ENCODE measurements around the gene ABCG1. TPM values are rescaled to one million over a fixed set of nuclear protein-coding genes. Genes with fewer than 3 reads are reported as not detected.

ABCG1 gene
- total RNA-seq, 1 donor from 2014 or later, result 10.2 TPM

DNA sequence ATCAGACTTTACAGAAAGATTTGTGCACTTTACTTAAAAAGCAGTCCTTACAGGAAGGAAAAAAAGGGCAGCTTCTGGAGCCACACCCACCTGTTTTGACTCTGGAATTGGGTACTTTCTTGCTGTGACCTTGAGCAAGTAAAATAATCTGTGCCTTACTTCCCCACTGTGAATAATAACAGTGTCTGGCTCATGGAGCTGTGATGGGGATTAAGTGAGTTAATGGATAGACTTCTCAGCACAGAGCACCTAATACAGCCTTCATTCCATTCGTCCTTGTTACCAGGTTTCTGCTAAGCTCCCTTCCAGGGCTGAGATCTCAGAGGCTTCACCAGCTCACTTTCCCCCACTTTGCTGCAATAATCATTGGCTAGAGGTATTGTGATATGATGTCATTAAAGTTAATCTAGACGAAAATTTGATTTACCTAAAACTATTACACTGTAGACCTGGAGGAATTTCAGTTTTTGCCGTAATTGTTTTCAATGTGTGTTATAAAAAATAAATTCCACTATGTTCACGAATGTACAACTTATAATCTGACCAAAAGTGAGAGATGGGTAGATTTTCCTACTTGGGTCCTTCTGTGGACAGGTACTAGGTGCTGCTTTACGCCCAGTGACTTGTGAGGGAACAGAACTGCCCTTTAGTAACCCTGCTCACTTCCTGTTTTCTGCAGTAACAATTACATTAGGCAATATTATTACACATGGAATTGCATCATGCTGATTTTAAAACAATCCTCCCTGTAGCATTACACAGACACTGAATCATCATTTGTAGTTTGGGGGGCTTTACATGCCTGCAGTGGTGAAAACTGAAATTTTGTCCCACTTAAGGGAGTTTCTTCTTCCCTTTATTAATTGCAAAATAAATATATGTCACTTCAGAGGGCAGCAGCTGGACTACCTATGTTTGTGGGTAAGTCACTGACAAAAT is 19.7 kb upstream of the ABCG1 start:
- Mint-ChIP-seq H3K4me1 (ENCODE audit: low read depth) (peaks cover 53% of the 10 kb centered on the region), H3K36me3 (ENCODE audit: low read depth) (peaks cover 6% of the 10 kb centered on the region), H3K27ac (no peak overlapping the region), H3K27me3 (ENCODE audit: insufficient read depth) (peaks cover 5% of the 10 kb centered on the region), H3K4me3 (no peak overlapping the region), H3K9me3 (no peaks in the 10 kb centered on the region)
- intact Hi-C loops (cut with micrococcal nuclease), result no loop called here
- DNase-seq (ENCODE audit: low spot score), result no peak

DNA sequence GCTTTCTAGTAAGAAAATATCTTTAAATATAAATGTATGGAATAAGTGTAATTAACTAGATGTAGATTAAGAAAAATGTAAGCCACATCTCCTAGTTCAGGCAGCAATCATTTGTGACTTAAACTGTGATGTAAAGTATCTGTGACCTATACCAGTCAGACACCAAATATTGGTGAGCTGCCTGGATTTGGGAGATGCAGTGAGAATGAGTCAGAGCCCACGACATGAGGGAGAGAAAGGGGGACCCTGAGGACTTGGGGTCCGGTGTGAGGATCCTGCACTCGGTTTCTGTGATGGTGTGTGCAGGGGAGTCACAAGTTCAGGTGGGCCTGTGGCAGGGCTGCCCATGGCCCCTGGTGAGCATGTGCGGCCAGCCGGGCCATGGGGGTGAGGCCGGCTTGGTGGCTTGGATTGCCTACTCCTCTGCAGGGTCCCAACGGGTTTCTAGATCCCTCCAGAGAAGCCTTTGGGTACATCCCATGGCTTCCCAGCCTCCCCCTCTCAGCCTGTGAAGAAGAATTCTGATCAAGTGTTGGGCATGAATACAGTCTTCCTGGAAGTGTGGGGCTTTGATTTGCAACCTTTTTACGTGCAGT is 19.0 kb upstream of the ABCG1 start:
- Mint-ChIP-seq H3K27me3 (ENCODE audit: insufficient read depth) (peaks cover 5% of the 10 kb centered on the region), H3K4me1 (ENCODE audit: low read depth) (peaks cover 53% of the 10 kb centered on the region), H3K27ac (no peak overlapping the region), H3K9me3 (no peaks in the 10 kb centered on the region), H3K36me3 (ENCODE audit: low read depth) (peaks cover 6% of the 10 kb centered on the region), H3K4me3 (no peak overlapping the region)
- intact Hi-C loops (cut with micrococcal nuclease), result no loop called here
- DNase-seq (ENCODE audit: low spot score), result no peak

DNA sequence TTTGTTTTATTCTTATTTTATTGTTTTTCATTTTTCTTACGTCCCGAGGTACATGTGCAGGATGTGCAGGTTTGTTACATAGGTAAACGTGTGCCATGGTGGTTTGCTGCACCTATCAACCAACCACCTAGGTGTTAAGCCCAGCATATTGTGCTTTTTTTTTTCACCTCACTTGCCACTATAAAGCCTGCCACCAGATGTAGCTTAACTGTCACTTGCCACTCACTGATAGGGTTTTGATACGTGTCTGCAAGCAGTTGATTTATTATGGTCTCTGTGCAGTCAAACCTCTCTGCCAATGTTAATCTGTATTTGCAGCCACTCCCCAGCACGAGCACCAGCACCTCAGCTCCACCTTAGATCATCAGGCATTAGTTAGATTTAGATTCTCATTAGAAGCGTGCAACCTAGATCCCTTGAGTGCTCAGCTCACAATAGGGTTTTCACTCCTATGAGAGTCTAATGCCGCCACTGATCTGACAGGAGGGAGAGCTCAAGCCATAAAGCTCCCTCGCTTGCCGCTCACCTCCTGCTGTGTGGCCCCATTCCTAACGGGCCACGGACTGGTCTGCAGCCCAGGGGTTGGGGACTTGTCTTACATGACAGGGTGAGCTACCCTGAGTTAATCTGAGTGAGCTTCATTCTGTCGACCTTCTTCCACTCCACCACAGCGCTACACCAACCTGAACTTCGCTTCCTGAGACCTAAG is 17.9 kb upstream of the ABCG1 start:
- no peaks in the 10 kb centered on the region for H3K36me3 Mint-ChIP-seq (ENCODE audit: low read depth)
- intact Hi-C loops (cut with micrococcal nuclease), result no loop called here
- DNase-seq (ENCODE audit: low spot score), result no peak
- H3K4me3 Mint-ChIP-seq, result no peak overlapping the region
- H3K27me3 Mint-ChIP-seq (ENCODE audit: insufficient read depth), result peaks cover 5% of the 10 kb centered on the region
- peaks cover 44% of the 10 kb centered on the region for H3K4me1 Mint-ChIP-seq (ENCODE audit: low read depth)
- H3K27ac Mint-ChIP-seq, result no peak overlapping the region
- no peaks in the 10 kb centered on the region for H3K9me3 Mint-ChIP-seq

DNA sequence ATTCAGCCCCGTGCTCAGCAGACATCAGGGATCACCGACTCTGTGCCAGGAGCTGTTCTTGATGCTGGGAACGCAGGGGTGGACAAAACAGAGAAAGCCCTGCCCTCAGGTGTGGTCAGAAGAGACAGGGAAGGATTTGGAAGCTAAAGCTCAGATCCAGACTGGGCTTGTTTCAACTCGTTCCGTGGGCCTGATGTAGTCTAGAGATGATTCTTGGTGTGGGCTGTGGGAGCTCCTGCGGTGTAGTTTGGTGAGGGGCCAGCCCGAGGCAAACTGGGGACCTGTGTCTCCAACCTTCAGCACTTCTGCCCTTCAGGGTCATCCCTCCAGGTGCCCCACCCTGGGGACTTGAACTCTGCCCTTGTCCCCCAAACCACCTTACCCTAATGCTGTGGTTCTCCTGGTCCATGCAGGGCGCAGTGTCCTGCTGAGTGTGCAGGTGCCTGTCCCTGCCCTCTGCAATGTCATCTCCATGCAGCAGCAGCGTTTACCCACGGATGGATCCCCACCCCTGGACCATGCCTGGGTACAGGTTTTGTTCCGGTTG is 17.3 kb upstream of the ABCG1 start:
- Mint-ChIP-seq H3K27ac (no peak overlapping the region), H3K9me3 (no peaks in the 10 kb centered on the region), H3K4me1 (ENCODE audit: low read depth) (peaks cover 44% of the 10 kb centered on the region), H3K4me3 (no peak overlapping the region), H3K27me3 (ENCODE audit: insufficient read depth) (peaks cover 5% of the 10 kb centered on the region), H3K36me3 (ENCODE audit: low read depth) (no peaks in the 10 kb centered on the region)
- intact Hi-C loops (cut with micrococcal nuclease), result no loop called here
- no peak for DNase-seq (ENCODE audit: low spot score)

DNA sequence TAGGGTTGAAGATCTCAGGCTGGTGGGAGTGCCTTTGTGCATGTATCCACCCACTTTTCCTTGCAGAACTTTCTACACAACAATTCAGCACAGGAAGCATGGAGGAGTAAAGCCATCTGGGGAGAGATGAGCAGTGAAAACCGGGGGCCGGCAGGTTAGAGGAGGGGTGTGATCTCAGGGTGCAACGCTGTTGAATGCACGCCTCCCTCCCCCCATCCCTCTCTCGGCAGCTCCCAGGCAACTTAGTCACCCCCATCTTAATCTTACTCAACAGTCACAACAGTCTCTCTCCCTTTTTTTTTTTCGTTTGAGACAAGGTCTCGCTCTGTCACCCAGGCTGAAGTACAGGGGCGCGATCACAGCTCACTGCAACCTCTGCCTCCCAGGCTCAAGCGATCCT is 16.6 kb upstream of the ABCG1 start:
- Mint-ChIP-seq H3K27ac (no peak overlapping the region), H3K27me3 (ENCODE audit: insufficient read depth) (peaks cover 10% of the 10 kb centered on the region), H3K9me3 (no peaks in the 10 kb centered on the region), H3K4me1 (ENCODE audit: low read depth) (peaks cover 44% of the 10 kb centered on the region), H3K36me3 (ENCODE audit: low read depth) (no peaks in the 10 kb centered on the region), H3K4me3 (no peak overlapping the region)
- intact Hi-C loops (cut with micrococcal nuclease), result no loop called here
- no peak for DNase-seq (ENCODE audit: low spot score)

DNA sequence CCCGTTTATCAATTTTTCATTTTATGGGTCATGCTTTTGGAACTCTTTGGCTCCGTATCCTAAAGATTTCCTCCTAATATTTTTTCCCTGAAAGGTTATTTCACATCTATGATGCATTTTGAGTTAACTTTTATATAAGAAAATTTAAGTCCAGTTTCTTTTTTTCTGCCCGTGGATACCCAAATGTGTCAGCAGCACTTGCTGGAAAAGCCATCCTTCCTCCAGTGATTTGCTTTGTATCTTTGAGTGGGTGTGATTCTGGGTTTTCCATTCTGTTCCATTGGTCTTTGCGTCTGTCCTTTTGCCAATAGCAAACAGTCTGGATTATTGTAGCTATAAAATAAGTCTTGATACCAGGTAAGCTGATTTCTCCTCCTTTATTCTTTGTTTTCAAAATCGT is 15.6 kb upstream of the ABCG1 start:
- H3K36me3 Mint-ChIP-seq (ENCODE audit: low read depth), result no peaks in the 10 kb centered on the region
- H3K4me1 Mint-ChIP-seq (ENCODE audit: low read depth), result peaks cover 40% of the 10 kb centered on the region
- no peak for DNase-seq (ENCODE audit: low spot score)
- H3K27me3 Mint-ChIP-seq (ENCODE audit: insufficient read depth), result peaks cover 13% of the 10 kb centered on the region
- H3K27ac Mint-ChIP-seq, result no peak overlapping the region
- intact Hi-C loops (cut with micrococcal nuclease), result no loop called here
- H3K9me3 Mint-ChIP-seq, result no peaks in the 10 kb centered on the region
- no peak overlapping the region for H3K4me3 Mint-ChIP-seq

DNA sequence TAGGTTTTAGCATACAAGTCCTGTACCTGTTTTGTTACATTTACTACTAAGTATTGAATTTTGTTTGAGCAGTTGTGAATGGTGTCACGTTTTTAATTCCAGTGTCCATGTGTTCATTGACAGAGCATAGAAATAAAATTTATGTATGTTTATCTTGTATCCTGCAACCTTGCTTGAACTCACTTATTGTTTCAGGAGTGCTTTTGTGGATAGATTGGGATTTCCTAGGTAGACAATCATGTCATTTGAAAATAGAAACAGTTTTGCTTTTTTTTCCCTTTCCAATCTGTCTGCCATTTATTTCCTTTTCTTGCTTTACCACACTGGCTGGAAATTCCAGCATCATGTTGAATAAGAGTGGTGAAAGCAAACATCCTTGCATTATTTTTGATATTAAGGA is 15.0 kb upstream of the ABCG1 start:
- Mint-ChIP-seq H3K27ac (no peak overlapping the region), H3K9me3 (no peaks in the 10 kb centered on the region), H3K4me1 (ENCODE audit: low read depth) (peaks cover 33% of the 10 kb centered on the region), H3K36me3 (ENCODE audit: low read depth) (no peaks in the 10 kb centered on the region), H3K27me3 (ENCODE audit: insufficient read depth) (peaks cover 14% of the 10 kb centered on the region), H3K4me3 (no peak overlapping the region)
- no peak for DNase-seq (ENCODE audit: low spot score)
- intact Hi-C loops (cut with micrococcal nuclease), result no loop called here

DNA sequence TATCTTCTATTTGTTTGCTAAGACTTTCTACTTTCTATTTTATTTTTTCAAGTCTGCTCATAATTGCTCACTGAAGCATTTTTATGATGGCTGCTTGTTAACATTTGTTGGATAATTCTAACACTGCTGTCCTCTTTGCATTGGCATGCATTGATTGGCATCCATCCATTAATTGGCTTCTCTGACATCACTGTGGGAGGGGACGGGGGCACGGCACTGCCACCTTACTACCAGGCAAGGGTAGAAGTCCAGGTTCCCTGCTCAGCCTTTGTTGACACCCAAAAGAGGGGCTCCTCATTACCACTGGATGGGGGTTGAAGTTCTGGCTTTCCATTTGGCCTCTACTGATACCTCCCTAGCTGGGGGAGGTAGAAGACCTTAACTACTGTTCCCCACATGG is 11.5 kb upstream of the ABCG1 start:
- no peaks in the 10 kb centered on the region for H3K9me3 Mint-ChIP-seq

DNA sequence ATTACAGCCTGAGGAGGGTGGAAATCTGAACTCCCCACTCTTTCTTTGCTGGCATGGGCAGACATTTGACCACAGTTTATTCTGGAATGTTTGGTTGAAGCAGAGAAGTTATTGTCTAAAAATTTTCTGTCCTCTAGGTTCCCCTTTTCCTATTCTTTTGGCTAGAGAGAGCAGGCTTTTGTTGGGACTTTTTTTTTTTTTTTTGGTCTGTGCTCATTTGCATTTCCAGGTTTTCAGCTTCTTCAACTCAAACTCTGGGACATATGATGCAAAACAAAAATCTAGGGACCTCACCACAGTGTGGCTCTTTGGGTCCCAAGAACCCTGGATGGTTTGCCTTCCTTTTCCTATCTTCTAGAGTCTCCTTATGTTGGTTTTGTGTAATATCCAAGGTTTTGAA is 10.9 kb upstream of the ABCG1 start:
- Mint-ChIP-seq H3K4me1 (ENCODE audit: low read depth) (peaks cover 9% of the 10 kb centered on the region), H3K9me3 (no peaks in the 10 kb centered on the region), H3K4me3 (no peak overlapping the region), H3K27me3 (ENCODE audit: insufficient read depth) (peaks cover 24% of the 10 kb centered on the region), H3K27ac (no peak overlapping the region), H3K36me3 (ENCODE audit: low read depth) (no peaks in the 10 kb centered on the region)
- intact Hi-C loops (cut with micrococcal nuclease), result no loop called here
- DNase-seq (ENCODE audit: low spot score), result no peak

More for the DNA sequence above, 11.5 kb upstream of the ABCG1 start:
- H3K4me1 Mint-ChIP-seq (ENCODE audit: low read depth), result peaks cover 9% of the 10 kb centered on the region
- H3K4me3 Mint-ChIP-seq, result no peak overlapping the region
- H3K36me3 Mint-ChIP-seq (ENCODE audit: low read depth), result no peaks in the 10 kb centered on the region
- intact Hi-C loops (cut with micrococcal nuclease), result no loop called here
- no peak for DNase-seq (ENCODE audit: low spot score)
- H3K27ac Mint-ChIP-seq, result no peak overlapping the region
- peaks cover 24% of the 10 kb centered on the region for H3K27me3 Mint-ChIP-seq (ENCODE audit: insufficient read depth)

DNA sequence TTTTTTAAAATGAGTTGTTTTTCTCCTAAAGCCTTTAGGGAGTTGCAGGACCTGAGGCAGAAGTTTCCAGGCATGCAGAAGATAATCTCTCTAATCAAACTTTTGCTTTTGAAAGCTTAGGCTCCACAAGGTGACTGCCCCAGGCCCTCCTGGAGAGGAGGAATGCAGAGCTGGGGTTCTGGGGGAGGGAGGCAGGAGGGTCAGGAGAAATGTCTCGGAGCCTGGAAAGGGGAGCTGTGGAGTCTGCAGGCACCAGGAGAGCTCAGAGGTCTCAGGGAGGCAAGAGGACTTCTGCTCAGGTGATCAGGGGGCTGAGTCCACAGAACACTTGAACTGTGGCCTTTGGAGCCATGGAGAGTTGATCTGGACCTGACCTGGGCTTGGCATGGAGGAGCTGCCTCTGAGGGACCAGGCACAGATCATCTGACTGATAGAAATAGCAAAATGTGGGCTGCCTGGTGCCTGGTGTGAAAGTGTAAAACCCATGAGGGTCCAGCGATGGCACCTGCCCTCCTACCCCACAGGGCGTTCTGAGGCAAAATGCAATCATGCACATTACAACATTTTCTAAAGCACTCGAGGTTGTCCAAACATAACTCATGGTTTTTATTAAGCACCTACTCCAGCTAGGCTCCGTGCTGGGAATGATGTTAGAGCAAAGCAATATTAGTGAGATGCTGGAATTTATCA is 10.0 kb upstream of the ABCG1 start:
- DNase-seq (ENCODE audit: low spot score), result no peak
- Mint-ChIP-seq H3K4me1 (ENCODE audit: low read depth) (peaks cover 2% of the 10 kb centered on the region), H3K36me3 (ENCODE audit: low read depth) (no peaks in the 10 kb centered on the region), H3K4me3 (no peak overlapping the region), H3K27me3 (ENCODE audit: insufficient read depth) (peaks cover 21% of the 10 kb centered on the region), H3K9me3 (no peaks in the 10 kb centered on the region), H3K27ac (no peak overlapping the region)
- intact Hi-C loops (cut with micrococcal nuclease), result no loop called here

DNA sequence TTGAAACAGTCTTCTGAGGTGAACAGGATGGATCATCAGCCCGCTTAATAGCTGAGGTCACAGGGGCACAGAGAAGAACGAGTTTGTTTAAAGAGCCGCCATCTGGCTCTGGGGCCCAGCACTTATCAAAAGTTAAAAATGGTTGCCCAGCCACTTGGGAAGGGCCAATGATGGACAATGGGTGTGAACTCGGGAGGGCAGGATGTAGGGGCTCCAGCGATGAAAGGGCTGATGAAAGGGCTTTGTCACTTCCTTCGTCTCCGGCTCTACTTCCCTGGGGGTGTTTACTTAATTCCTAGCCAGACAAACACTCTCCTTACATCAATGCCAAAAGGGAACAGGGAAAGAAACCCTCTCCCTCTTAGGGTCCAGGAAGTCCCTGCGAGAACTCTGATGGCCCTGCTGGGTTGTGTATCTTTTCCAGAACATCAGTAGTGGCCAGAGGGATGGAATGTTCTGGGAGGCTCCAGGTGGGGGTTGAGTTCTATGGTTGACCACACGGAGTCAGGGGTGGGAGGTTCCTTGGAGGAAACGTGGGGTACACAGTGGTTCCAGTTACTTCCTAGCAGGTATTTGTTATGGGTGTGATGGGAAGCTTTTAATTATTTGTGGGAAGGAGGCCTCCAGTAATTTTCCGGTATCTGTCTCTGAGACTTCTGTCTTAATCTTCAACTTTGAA is 9.0 kb upstream of the ABCG1 start:
- Mint-ChIP-seq H3K4me1 (ENCODE audit: low read depth) (no peaks in the 10 kb centered on the region), H3K27ac (no peak overlapping the region), H3K4me3 (no peak overlapping the region), H3K9me3 (no peaks in the 10 kb centered on the region), H3K36me3 (ENCODE audit: low read depth) (no peaks in the 10 kb centered on the region), H3K27me3 (ENCODE audit: insufficient read depth) (peaks cover 21% of the 10 kb centered on the region)
- no peak for DNase-seq (ENCODE audit: low spot score)
- intact Hi-C loops (cut with micrococcal nuclease), result no loop called here

DNA sequence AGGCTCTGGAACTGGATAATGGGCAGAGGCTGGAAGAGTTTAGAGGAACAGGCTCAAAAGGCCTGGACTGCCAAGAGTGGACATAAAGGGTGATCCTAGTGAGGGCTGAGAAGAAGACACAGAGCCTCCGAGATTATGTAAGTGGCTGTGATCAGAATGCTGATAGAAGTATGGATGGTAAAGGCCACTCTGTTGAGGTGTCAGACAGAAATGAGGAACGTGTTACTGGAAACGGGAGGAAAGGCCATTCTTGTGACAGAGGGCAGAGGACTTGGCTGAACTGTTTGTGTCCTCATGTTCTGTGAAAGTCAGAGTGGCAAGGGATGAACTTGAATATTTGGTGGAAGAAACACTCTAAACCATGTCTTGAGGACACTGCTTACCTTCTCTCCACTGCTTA is 6.7 kb upstream of the ABCG1 start:
- Mint-ChIP-seq H3K27ac (no peak overlapping the region), H3K36me3 (ENCODE audit: low read depth) (no peaks in the 10 kb centered on the region), H3K4me1 (ENCODE audit: low read depth) (no peaks in the 10 kb centered on the region), H3K9me3 (peaks cover 10% of the 10 kb centered on the region), H3K4me3 (no peak overlapping the region), H3K27me3 (ENCODE audit: insufficient read depth) (peaks cover 14% of the 10 kb centered on the region)
- intact Hi-C loops (cut with micrococcal nuclease), result no loop called here
- DNase-seq (ENCODE audit: low spot score), result no peak
